Measurements from ENCODE around the gene LATS2. TPM values are rescaled to one million over a fixed set of nuclear protein-coding genes. Genes with fewer than 3 reads are reported as not detected.

LATS2 gene
- total RNA-seq, 6 experiments from 2014 or later = 6.8 to 12.8 (median 8.7) TPM

DNA sequence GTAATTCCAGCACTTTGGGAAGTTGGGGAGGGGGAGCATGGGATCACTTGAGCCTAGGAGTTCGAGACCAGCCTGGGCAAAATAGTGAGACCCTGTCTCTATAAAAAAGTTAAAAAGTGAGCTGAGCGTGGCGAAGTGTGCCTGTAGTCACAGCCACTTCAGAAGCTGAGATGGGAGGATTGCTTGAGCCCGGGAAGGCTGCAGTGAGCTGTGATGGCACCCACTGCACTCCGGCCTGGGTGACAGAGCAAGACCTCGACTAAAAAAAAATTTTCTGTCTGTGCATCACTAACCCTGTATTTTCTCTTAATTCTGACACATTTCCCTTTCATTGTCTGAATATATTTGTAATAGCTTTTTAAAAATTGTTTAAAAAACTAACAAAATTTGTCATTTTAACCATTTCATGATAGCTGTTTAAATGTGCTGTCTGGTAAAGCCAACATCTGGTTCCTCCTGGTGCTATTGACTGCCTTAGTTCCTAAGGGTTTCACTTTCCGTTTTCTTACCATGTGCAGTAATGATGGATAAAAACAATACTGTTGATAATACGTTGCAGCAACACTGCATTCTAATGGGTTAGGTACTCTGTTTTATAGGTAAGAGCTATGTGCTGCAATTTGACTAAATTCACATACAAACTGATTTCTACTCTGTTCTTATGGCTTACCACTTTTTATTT is 29.7 kb downstream of the LATS2 start:
- H3K27ac ChIP-seq = no peak overlapping the region
- WGBS (ENCODE audit: insufficient coverage, low coverage, low lambda C conversion rate, missing lambda C conversion rate) = 80% methylated on average over 7 of the region's 8 CpGs
- no peaks in the 10 kb centered on the region for H3K27me3 ChIP-seq
- no peaks in the 10 kb centered on the region for H3K36me3 ChIP-seq
- H3K9me3 ChIP-seq = peaks cover 0 to 3% (median 0%) of the 10 kb centered on the region in 4 donors
- DNase-seq = no peak
- peaks cover 0 to 34% (median 9%) of the 10 kb centered on the region in 4 donors for H3K4me1 ChIP-seq
- no peak for ATAC-seq
- no peak overlapping the region for H3K4me3 ChIP-seq
- TF ChIP-seq CTCF (IDR thresholded peaks at IDR 0.05) = no peak
- TF ChIP-seq POLR2A (IDR thresholded peaks at IDR 0.05) = no peak
- intact Hi-C loops (cut with DNase I) = no loop called here

DNA sequence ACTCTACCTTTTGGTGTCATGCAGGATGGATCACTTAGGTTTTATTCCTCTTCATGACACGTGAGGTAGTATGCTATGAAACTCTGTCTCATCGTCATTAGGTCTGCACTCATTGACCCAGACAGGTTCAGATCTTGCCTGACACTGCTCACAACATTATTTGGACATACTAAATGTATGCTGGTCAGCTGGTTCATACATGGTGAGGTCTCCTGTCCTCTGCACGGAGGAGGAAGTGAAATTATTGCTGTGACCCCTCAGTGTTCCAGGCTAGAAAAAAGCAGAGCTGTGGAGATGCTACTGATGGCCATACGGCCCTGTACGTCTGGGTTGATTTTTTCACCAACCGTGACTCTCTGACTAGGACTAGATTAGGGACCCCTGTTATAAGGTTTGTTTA is 35.8 kb downstream of the LATS2 start:
- H3K27ac ChIP-seq = no peak overlapping the region
- no peak for TF ChIP-seq CTCF (IDR thresholded peaks at IDR 0.05)
- TF ChIP-seq POLR2A (IDR thresholded peaks at IDR 0.05) = no peak
- H3K36me3 ChIP-seq = no peaks in the 10 kb centered on the region
- peaks cover 0 to 3% (median 0%) of the 10 kb centered on the region in 4 donors for H3K9me3 ChIP-seq
- no peaks in the 10 kb centered on the region for H3K27me3 ChIP-seq
- H3K4me3 ChIP-seq = no peak overlapping the region
- intact Hi-C loops (cut with DNase I) = no loop called here
- ATAC-seq (no peak), DNase-seq (peak in 1 of 3 donors; percentile 7)
- peaks cover 0 to 18% (median 9%) of the 10 kb centered on the region in 4 donors for H3K4me1 ChIP-seq
- WGBS (ENCODE audit: insufficient coverage, low coverage, low lambda C conversion rate, missing lambda C conversion rate) = 96% methylated on average over 6 of the region's 6 CpGs

DNA sequence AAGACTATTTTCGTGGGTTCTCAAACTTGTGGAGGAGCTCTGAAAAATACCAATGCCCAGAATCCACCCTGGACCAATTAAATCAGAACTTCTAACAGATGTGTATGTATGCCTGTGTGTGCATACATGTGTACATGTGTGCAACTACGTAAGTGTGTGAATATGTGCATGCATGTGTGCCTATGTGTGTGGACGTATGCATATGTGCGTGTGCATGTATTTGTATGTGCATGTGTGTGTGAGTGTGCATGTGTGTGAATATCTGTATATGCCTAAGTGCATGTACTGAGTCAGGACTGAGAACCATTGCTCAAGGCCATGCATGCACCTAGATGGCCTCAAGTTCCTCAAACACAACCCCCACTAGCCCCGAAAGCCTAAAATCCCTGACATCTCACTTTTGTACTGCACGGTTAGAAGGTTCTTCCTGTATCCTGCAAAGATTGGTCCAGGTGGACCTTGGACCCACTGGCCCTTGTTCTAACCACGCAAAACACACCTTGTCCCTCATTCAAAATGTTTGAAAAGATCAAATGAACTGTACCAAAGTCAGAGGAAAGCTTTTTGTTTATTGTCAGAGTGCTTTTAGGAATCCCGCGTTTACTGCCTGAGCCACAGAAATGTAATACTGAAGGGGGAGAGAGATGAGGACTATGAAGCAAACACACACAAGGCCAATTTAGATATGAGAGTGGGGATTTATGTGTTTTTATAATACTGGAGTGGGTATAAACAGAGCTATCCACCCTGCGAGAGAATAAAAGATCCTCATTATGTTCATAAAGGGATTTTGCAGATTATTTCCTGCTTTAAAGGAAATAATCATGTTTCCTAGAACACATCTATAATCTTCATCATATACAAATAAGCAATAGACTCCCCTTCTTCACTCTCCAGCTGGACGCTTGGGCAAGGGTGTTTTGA is 39.1 kb downstream of the LATS2 start:
- TF ChIP-seq CTCF (IDR thresholded peaks at IDR 0.05) (no peak), POLR2A (IDR thresholded peaks at IDR 0.05) (no peak)
- H3K27me3 ChIP-seq = no peaks in the 10 kb centered on the region
- DNase-seq (peak in 2 of 3 donors; percentile 67 to 74), ATAC-seq (peak; percentile 83 to 88 (median 86))
- H3K4me1 ChIP-seq = peaks cover 0 to 29% (median 9%) of the 10 kb centered on the region in 4 donors
- H3K27ac ChIP-seq = peak overlapping the region in 2 of 3 donors; percentile 30 to 69
- intact Hi-C loops (cut with DNase I) = no loop called here
- H3K9me3 ChIP-seq = no peaks in the 10 kb centered on the region
- H3K36me3 ChIP-seq = no peaks in the 10 kb centered on the region
- 31% methylated on average over 10 of the region's 11 CpGs for WGBS (ENCODE audit: insufficient coverage, low coverage, low lambda C conversion rate, missing lambda C conversion rate)
- no peak overlapping the region for H3K4me3 ChIP-seq

GRCh38 chr13:21020581-21020980 is 40.8 kb downstream of the LATS2 start:
- ATAC-seq = no peak
- Histone ChIP-seq H3K4me1 (peaks cover 0 to 32% (median 10%) of the 10 kb centered on the region in 4 donors), H3K9me3 (no peaks in the 10 kb centered on the region), H3K36me3 (no peaks in the 10 kb centered on the region), H3K27ac (no peak overlapping the region), H3K27me3 (no peaks in the 10 kb centered on the region), H3K4me3 (no peak overlapping the region)
- intact Hi-C loops (cut with DNase I) = no loop called here
- TF ChIP-seq POLR2A (IDR thresholded peaks at IDR 0.05) (no peak), CTCF (IDR thresholded peaks at IDR 0.05) (no peak)
- 66% methylated on average over 3 of the region's 4 CpGs for WGBS (ENCODE audit: insufficient coverage, low coverage, low lambda C conversion rate, missing lambda C conversion rate)
- peak in 1 of 3 donors; percentile 9 for DNase-seq
